ENCODE data around the gene OR2G2. TPM values are rescaled to one million over a fixed set of nuclear protein-coding genes. Genes with fewer than 3 reads are reported as not detected.
A peak's percentile ranks its signal among the peaks of the same experiment; 100 is the strongest.

The OR2G2 gene
- total RNA-seq = not detected
- long read RNA-seq, donor 1 = 0 reads
- long read RNA-seq, donor 2 = 0 reads

GRCh38 chr1:247588060-247588459 lies at the start of gene OR2G2:
Gene OR2G2, plus strand, starts transcription at chr1:247588360. Its CDS starts 0 bp downstream, at chr1:247588360.
- intact Hi-C loops (cut with DNase I, micrococcal nuclease) = no loop called here
- no peaks in the 10 kb centered on the region for H3K36me3 ChIP-seq (ENCODE audit: low read depth)
- ATAC-seq (no peak), DNase-seq (no peak)
- no peaks in the 10 kb centered on the region for H3K9me3 ChIP-seq
- TF ChIP-seq CTCF (IDR thresholded peaks at IDR 0.05) = no peak
- no peaks in the 10 kb centered on the region for H3K4me1 ChIP-seq (ENCODE audit: low read depth)
- H3K4me3 ChIP-seq = no peak within 1 kb of the TSS

GRCh38 chr1:247538561-247538960 lies 49.6 kb upstream of the OR2G2 start:
- H3K36me3 ChIP-seq (ENCODE audit: low read depth) = no peaks in the 10 kb centered on the region
- H3K4me1 ChIP-seq (ENCODE audit: low read depth) = no peaks in the 10 kb centered on the region
- no peak for TF ChIP-seq CTCF (IDR thresholded peaks at IDR 0.05)
- no peak overlapping the region for H3K4me3 ChIP-seq
- ATAC-seq (no peak), DNase-seq (no peak)
- no peaks in the 10 kb centered on the region for H3K9me3 ChIP-seq
- intact Hi-C loops (cut with DNase I, micrococcal nuclease) = no loop called here

GRCh38 chr1:247539215-247539614 lies 48.9 kb upstream of the OR2G2 start:
- Histone ChIP-seq H3K4me1 (ENCODE audit: low read depth) (no peaks in the 10 kb centered on the region), H3K4me3 (no peak overlapping the region), H3K36me3 (ENCODE audit: low read depth) (no peaks in the 10 kb centered on the region), H3K9me3 (no peaks in the 10 kb centered on the region)
- TF ChIP-seq CTCF (IDR thresholded peaks at IDR 0.05) = no peak
- intact Hi-C loops (cut with DNase I, micrococcal nuclease) = no loop called here
- DNase-seq (no peak), ATAC-seq (no peak)

GRCh38 chr1:247540581-247540980 lies 47.6 kb upstream of the OR2G2 start:
- H3K4me1 ChIP-seq (ENCODE audit: low read depth) = no peaks in the 10 kb centered on the region
- ATAC-seq = no peak
- H3K4me3 ChIP-seq = no peak overlapping the region
- DNase-seq = no peak
- intact Hi-C loops (cut with DNase I, micrococcal nuclease) = no loop called here
- no peaks in the 10 kb centered on the region for H3K9me3 ChIP-seq
- no peaks in the 10 kb centered on the region for H3K36me3 ChIP-seq (ENCODE audit: low read depth)
- no peak for TF ChIP-seq CTCF (IDR thresholded peaks at IDR 0.05)

- no peaks in the 10 kb centered on the region for H3K36me3 ChIP-seq (ENCODE audit: low read depth)
- H3K4me3 ChIP-seq = no peak overlapping the region
- DNase-seq = no peak
- no peak for ATAC-seq
- intact Hi-C loops (cut with DNase I, micrococcal nuclease) = no loop called here
- H3K9me3 ChIP-seq = no peaks in the 10 kb centered on the region
- no peaks in the 10 kb centered on the region for H3K4me1 ChIP-seq (ENCODE audit: low read depth)
- no peak for TF ChIP-seq CTCF (IDR thresholded peaks at IDR 0.05)
These were observed 45.3 kb upstream of the OR2G2 start for GRCh38 chr1:247542811-247543210.

GRCh38 chr1:247548092-247548491 lies 40.1 kb upstream of the OR2G2 start:
- ATAC-seq (peak; percentile 27), DNase-seq (no peak)
- intact Hi-C loops (cut with DNase I, micrococcal nuclease) = no loop called here
- no peaks in the 10 kb centered on the region for H3K4me1 ChIP-seq (ENCODE audit: low read depth)
- no peak for TF ChIP-seq CTCF (IDR thresholded peaks at IDR 0.05)
- H3K9me3 ChIP-seq = no peaks in the 10 kb centered on the region
- no peaks in the 10 kb centered on the region for H3K36me3 ChIP-seq (ENCODE audit: low read depth)
- H3K4me3 ChIP-seq = no peak overlapping the region
